ENCODE measurements around the gene NWD2. TPM values are rescaled to one million over a fixed set of nuclear protein-coding genes. Genes with fewer than 3 reads are reported as not detected.

NWD2 gene
- total RNA-seq, 1 donor: not detected

- H3K27ac ChIP-seq (ENCODE audit: low read depth, low read length): no peak overlapping the region
- H3K4me1 ChIP-seq (ENCODE audit: insufficient read depth, low read length): no peaks in the 10 kb centered on the region
- no peaks in the 10 kb centered on the region for H3K36me3 ChIP-seq (ENCODE audit: insufficient read depth, low read length)
- no peaks in the 10 kb centered on the region for H3K9me3 ChIP-seq (ENCODE audit: low read depth, low read length)
- no peak overlapping the region for H2AFZ ChIP-seq (ENCODE audit: low read length)
- H3K27me3 ChIP-seq (ENCODE audit: insufficient read depth, low read length): no peaks in the 10 kb centered on the region
- TF ChIP-seq, protein P1, sequence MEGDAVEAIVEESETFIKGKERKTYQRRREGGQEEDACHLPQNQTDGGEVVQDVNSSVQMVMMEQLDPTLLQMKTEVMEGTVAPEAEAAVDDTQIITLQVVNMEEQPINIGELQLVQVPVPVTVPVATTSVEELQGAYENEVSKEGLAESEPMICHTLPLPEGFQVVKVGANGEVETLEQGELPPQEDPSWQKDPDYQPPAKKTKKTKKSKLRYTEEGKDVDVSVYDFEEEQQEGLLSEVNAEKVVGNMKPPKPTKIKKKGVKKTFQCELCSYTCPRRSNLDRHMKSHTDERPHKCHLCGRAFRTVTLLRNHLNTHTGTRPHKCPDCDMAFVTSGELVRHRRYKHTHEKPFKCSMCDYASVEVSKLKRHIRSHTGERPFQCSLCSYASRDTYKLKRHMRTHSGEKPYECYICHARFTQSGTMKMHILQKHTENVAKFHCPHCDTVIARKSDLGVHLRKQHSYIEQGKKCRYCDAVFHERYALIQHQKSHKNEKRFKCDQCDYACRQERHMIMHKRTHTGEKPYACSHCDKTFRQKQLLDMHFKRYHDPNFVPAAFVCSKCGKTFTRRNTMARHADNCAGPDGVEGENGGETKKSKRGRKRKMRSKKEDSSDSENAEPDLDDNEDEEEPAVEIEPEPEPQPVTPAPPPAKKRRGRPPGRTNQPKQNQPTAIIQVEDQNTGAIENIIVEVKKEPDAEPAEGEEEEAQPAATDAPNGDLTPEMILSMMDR (IDR thresholded peaks at IDR 0.05; ENCODE audit: extremely low read depth, low read depth, low read length): no peak
- H3K4me3 ChIP-seq (ENCODE audit: insufficient read depth, low read length): no peak overlapping the region
- H3K4me2 ChIP-seq (ENCODE audit: insufficient read depth, low read length): no peak overlapping the region
- H4K20me1 ChIP-seq (ENCODE audit: insufficient read depth, low read length): no peaks in the 10 kb centered on the region
- DNase-seq (ENCODE audit: insufficient read length, low spot score, missing footprints): no peak
- H3K79me2 ChIP-seq (ENCODE audit: insufficient read depth, low read length): no peaks in the 10 kb centered on the region
Observed at GRCh38 chr4:37478151-37478550, 233.6 kb downstream of the NWD2 start.

DNA sequence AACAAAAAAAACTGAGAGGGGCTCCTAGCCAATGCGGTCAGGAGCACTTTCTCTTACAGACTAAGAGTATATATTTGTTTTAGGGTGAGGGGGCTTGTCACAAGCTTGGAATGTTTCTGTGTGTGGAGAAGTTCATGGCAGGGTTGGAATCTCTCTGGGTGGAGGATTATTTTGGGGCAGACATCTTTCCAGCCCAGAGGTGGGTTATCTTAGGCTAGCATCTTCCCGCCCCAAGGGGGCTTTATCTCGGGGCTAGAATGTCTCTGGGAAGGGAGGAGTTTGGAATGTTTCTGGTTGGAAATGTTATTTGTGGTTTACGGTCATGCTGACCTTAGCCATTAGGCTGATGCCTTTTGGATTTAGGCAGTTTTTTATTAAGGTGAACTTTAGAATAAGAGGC is 236.0 kb downstream of the NWD2 start:
- no peak for DNase-seq (ENCODE audit: insufficient read length, low spot score, missing footprints)
- Histone ChIP-seq H4K20me1 (ENCODE audit: insufficient read depth, low read length) (no peaks in the 10 kb centered on the region), H3K9me3 (ENCODE audit: low read depth, low read length) (no peaks in the 10 kb centered on the region), H3K4me3 (ENCODE audit: insufficient read depth, low read length) (no peak overlapping the region), H3K27ac (ENCODE audit: low read depth, low read length) (no peak overlapping the region), H2AFZ (ENCODE audit: low read length) (no peak overlapping the region), H3K4me1 (ENCODE audit: insufficient read depth, low read length) (no peaks in the 10 kb centered on the region), H3K36me3 (ENCODE audit: insufficient read depth, low read length) (no peaks in the 10 kb centered on the region), H3K27me3 (ENCODE audit: insufficient read depth, low read length) (no peaks in the 10 kb centered on the region), H3K79me2 (ENCODE audit: insufficient read depth, low read length) (no peaks in the 10 kb centered on the region), H3K4me2 (ENCODE audit: insufficient read depth, low read length) (no peak overlapping the region)
- TF ChIP-seq, protein P1 (IDR thresholded peaks at IDR 0.05; ENCODE audit: extremely low read depth, low read depth, low read length): no peak

DNA sequence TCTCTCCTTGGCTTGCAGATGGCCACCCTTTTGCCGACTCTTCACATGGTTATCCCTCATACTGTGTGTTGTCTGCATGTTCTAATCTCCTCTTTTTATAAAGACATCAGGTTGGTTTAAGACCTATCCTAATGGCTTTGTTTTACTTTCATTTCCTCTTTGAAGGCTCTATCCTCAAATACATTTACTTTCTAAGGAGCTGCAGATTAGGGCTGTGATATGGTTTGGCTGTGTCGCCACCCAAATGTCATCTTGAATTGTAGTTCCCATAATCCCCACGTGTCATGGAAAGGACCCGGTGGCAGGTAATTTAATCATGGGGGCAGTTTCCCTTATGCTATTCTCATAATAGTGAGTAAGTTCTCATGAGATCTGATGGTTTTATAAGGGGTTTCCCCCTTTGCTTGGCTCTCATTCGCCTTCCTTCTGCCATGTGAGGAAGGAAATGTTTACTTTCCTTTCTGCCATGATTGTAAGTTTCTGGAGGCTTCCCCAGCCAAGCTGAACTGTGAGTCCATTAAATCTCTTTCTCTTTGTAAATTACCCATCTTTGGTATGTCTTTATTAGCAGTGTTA is 237.1 kb downstream of the NWD2 start:
- H3K4me3 ChIP-seq (ENCODE audit: insufficient read depth, low read length): no peak overlapping the region

GRCh38 chr4:37482236-37482913 is 237.8 kb downstream of the NWD2 start:
- no peak overlapping the region for H3K4me2 ChIP-seq (ENCODE audit: insufficient read depth, low read length)
- H3K79me2 ChIP-seq (ENCODE audit: insufficient read depth, low read length): no peaks in the 10 kb centered on the region
- no peaks in the 10 kb centered on the region for H3K4me1 ChIP-seq (ENCODE audit: insufficient read depth, low read length)
- H3K9me3 ChIP-seq (ENCODE audit: low read depth, low read length): no peaks in the 10 kb centered on the region
- no peaks in the 10 kb centered on the region for H4K20me1 ChIP-seq (ENCODE audit: insufficient read depth, low read length)
- no peak overlapping the region for H3K27ac ChIP-seq (ENCODE audit: low read depth, low read length)
- H3K36me3 ChIP-seq (ENCODE audit: insufficient read depth, low read length): no peaks in the 10 kb centered on the region
- no peak overlapping the region for H3K4me3 ChIP-seq (ENCODE audit: insufficient read depth, low read length)
- TF ChIP-seq, protein P1 (IDR thresholded peaks at IDR 0.05; ENCODE audit: extremely low read depth, low read depth, low read length): no peak
- DNase-seq (ENCODE audit: insufficient read length, low spot score, missing footprints): no peak
- H3K27me3 ChIP-seq (ENCODE audit: insufficient read depth, low read length): no peaks in the 10 kb centered on the region
- no peak overlapping the region for H2AFZ ChIP-seq (ENCODE audit: low read length)

More for the DNA sequence above, 237.1 kb downstream of the NWD2 start:
- H3K27me3 ChIP-seq (ENCODE audit: insufficient read depth, low read length): no peaks in the 10 kb centered on the region
- no peak for DNase-seq (ENCODE audit: insufficient read length, low spot score, missing footprints)
- H2AFZ ChIP-seq (ENCODE audit: low read length): no peak overlapping the region
- TF ChIP-seq, protein P1 (IDR thresholded peaks at IDR 0.05; ENCODE audit: extremely low read depth, low read depth, low read length): no peak
- no peaks in the 10 kb centered on the region for H3K79me2 ChIP-seq (ENCODE audit: insufficient read depth, low read length)
- no peaks in the 10 kb centered on the region for H3K9me3 ChIP-seq (ENCODE audit: low read depth, low read length)
- no peak overlapping the region for H3K4me2 ChIP-seq (ENCODE audit: insufficient read depth, low read length)
- H4K20me1 ChIP-seq (ENCODE audit: insufficient read depth, low read length): no peaks in the 10 kb centered on the region
- no peaks in the 10 kb centered on the region for H3K4me1 ChIP-seq (ENCODE audit: insufficient read depth, low read length)
- H3K27ac ChIP-seq (ENCODE audit: low read depth, low read length): no peak overlapping the region
- H3K36me3 ChIP-seq (ENCODE audit: insufficient read depth, low read length): no peaks in the 10 kb centered on the region

Measured in osteoblast (primary cell).